ENCODE results near the gene MRPS27.
"Not testable (repeated sequence)": the region's sequence is repeated elsewhere in the genome, so short reads cannot be mapped to it uniquely, and the experiment has no call there.

MRPS27 gene

GRCh38 chr5:72325566-72326305 is 5.7 kb upstream of the MRPS27 start:
- DNase-seq (ENCODE audit: low spot score), result no peak

- no peak for DNase-seq (ENCODE audit: low spot score)
Measured at GRCh38 chr5:72324189-72324825, 4.3 kb upstream of the MRPS27 start.

- not testable (repeated sequence) for DNase-seq (ENCODE audit: low spot score)
Measured at GRCh38 chr5:72319435-72319975, 535 bp downstream of the MRPS27 start.

- no peak for DNase-seq (ENCODE audit: low spot score)
Measured at GRCh38 chr5:72314571-72315172, 5.4 kb downstream of the MRPS27 start.

GRCh38 chr5:72313141-72313540 is 6.9 kb downstream of the MRPS27 start:
- no peak for DNase-seq (ENCODE audit: low spot score)

- no peak for DNase-seq (ENCODE audit: low spot score)
Measured at GRCh38 chr5:72308853-72309191, 11.2 kb downstream of the MRPS27 start.

- DNase-seq (ENCODE audit: low spot score), result peak; percentile 98
Measured at GRCh38 chr5:72307968-72308852, 11.8 kb downstream of the MRPS27 start.

- no peak for DNase-seq (ENCODE audit: low spot score)
Measured at GRCh38 chr5:72307573-72307967, 12.5 kb downstream of the MRPS27 start.

GRCh38 chr5:72305194-72306142 is 14.6 kb downstream of the MRPS27 start:
- DNase-seq (ENCODE audit: low spot score), result no peak

- DNase-seq (ENCODE audit: low spot score), result no peak
Measured at GRCh38 chr5:72302171-72302570, 17.9 kb downstream of the MRPS27 start.

- DNase-seq (ENCODE audit: low spot score), result peak; percentile 63
Measured at GRCh38 chr5:72301557-72301956, 18.5 kb downstream of the MRPS27 start.

GRCh38 chr5:72300590-72301339 is 19.3 kb downstream of the MRPS27 start:
- no peak for DNase-seq (ENCODE audit: low spot score)

GRCh38 chr5:72298711-72299110 is 21.3 kb downstream of the MRPS27 start:
- no peak for DNase-seq (ENCODE audit: low spot score)

GRCh38 chr5:72298136-72298535 is 21.9 kb downstream of the MRPS27 start:
- DNase-seq (ENCODE audit: low spot score), result not testable (repeated sequence)

GRCh38 chr5:72296256-72296655 is 23.8 kb downstream of the MRPS27 start:
- DNase-seq (ENCODE audit: low spot score), result peak; percentile 84

- DNase-seq (ENCODE audit: low spot score), result no peak
Measured at GRCh38 chr5:72295539-72295938, 24.5 kb downstream of the MRPS27 start.

GRCh38 chr5:72294473-72294872 is 25.6 kb downstream of the MRPS27 start:
- DNase-seq (ENCODE audit: low spot score), result no peak

GRCh38 chr5:72293495-72294055 is 26.5 kb downstream of the MRPS27 start:
- DNase-seq (ENCODE audit: low spot score), result no peak

- no peak for DNase-seq (ENCODE audit: low spot score)
Measured at GRCh38 chr5:72292411-72292810, 27.6 kb downstream of the MRPS27 start.

GRCh38 chr5:72291601-72292000 is 28.4 kb downstream of the MRPS27 start:
- no peak for DNase-seq (ENCODE audit: low spot score)
